Panc1 (cell line): Measurements from ENCODE around the gene COP1. TPM values are rescaled to one million over a fixed set of nuclear protein-coding genes. Genes with fewer than 3 reads are reported as not detected.

ENCODE experiments used
- ATAC-seq: fragments of 200-7000 bp; cut with Tn5 transposase; 2 replicates; pipeline ENCODE4 v1.9.1; 2020; ENCODE audit warnings: mild to moderate bottlenecking, moderate library complexity
- BruUV-seq: library from RNA; stranded (reverse); fragments of 400-500 nt; replicated peaks from 2 replicates; lab custom pipeline; 2021; lab: Mats Ljungman, UMichigan
- CTCF ChIA-PET: fragments of 300-600 bp; sonication (Branson Sonifier 250); formaldehyde crosslinking; loops from one replicate; lab custom pipeline; 2022; ENCODE audit warnings: antibody characterized with exemption; lab: Charles Lee
- POLR2A ChIA-PET: fragments of 300-600 bp; sonication (Branson Sonifier 250); formaldehyde crosslinking; loops from one replicate; lab custom pipeline; 2022; ENCODE audit warnings: antibody characterized with exemption; lab: Charles Lee
- DNase-seq: peaks from one replicate; pipeline ENCODE4 v3.0.0-alpha.2; 2010; ENCODE audit warnings: low read depth, low spot score
- H3K27ac ChIP-seq: 2 replicates; pipeline ENCODE4 v1.5.1; 2011; ENCODE audit warnings: mild to moderate bottlenecking, low read length, inconsistent platforms
- H3K27me3 ChIP-seq: fragments of 200-500 bp; sonication (Bioruptor generic); 2 replicates; pipeline ENCODE4 v1.6.0; 2014; ENCODE audit warnings: low read length, inconsistent platforms; ENCODE audit not compliant: control insufficient read depth, insufficient read depth
- H3K36me3 ChIP-seq: fragments of 200-500 bp; sonication (Bioruptor generic); 2 replicates; pipeline ENCODE4 v1.5.1; 2014; ENCODE audit warnings: inconsistent platforms, mild to moderate bottlenecking, low read length, moderate library complexity; ENCODE audit not compliant: control insufficient read depth, insufficient read depth
- H3K4me1 ChIP-seq: 2 replicates; pipeline ENCODE4 v1.5.1; 2011; ENCODE audit warnings: inconsistent platforms, mild to moderate bottlenecking, low read length, moderate library complexity; ENCODE audit not compliant: control insufficient read depth, insufficient read depth
- H3K4me3 ChIP-seq, 2 experiments: 2 replicates each; pipeline ENCODE4 v1.5.1; 2011 to 2012; ENCODE audit warnings: low read depth in 2 of 2, low read length in 2 of 2, mild to moderate bottlenecking in 2 of 2, inconsistent platforms in 1 of 2, moderate library complexity in 1 of 2
- H3K9me3 ChIP-seq: fragments of 200-500 bp; sonication (Bioruptor generic); 2 replicates; pipeline ENCODE4 v1.5.1; 2014; ENCODE audit warnings: low read depth, mild to moderate bottlenecking, inconsistent platforms, low read length, moderate library complexity; ENCODE audit not compliant: control insufficient read depth, insufficient read depth
- POLR2AphosphoS5 ChIP-seq: IDR thresholded peaks from 2 replicates; pipeline ENCODE4 v1.6.1; 2012; ENCODE audit warnings: mild to moderate bottlenecking, low read depth, low read length, moderate library complexity
- SIN3A ChIP-seq: IDR thresholded peaks from 2 replicates; pipeline ENCODE4 v1.6.1; 2012; ENCODE audit warnings: low read depth, mild to moderate bottlenecking, low read length, moderate library complexity, borderline replicate concordance; ENCODE audit not compliant: insufficient read depth
- TCF7L2 ChIP-seq: IDR thresholded peaks from 2 replicates; pipeline ENCODE4 v1.6.1; 2011; ENCODE audit warnings: mild to moderate bottlenecking, low read depth, low read length, inconsistent platforms
- in situ Hi-C: cut with HindIII; loops from 2 replicates; pipeline ENCODE4 v1.10.0; 2016; ENCODE audit warnings: low sequenced_read_pairs, low pct_unique_long_range_greater_than_20kb
- intact Hi-C: fragments of 100-400 bp; cut with micrococcal nuclease; formaldehyde crosslinking; loops from one replicate; pipeline ENCODE4 v1.10.0; 2022; ENCODE audit not compliant: unreplicated experiment
- total RNA-seq: library from RNA; stranded (reverse); gene quantifications from one replicate; pipeline ENCODE4 v1.2.1, GENCODE V29; 2021; ENCODE audit not compliant: unreplicated experiment
- TF ChIP-seq, protein P1 (sequence below): fragments of 450-650 bp; IDR thresholded peaks from 2 replicates; pipeline ENCODE4 v1.5.1; 2017; ENCODE audit warnings: mild to moderate bottlenecking
- TF ChIP-seq, protein P2 (sequence below), 2 experiments: IDR thresholded peaks; 2 replicates each; pipeline ENCODE4 v1.6.1; 2011 to 2012; ENCODE audit warnings: low read depth in 2 of 2, control low read depth in 1 of 2, low read length in 1 of 2, mild to moderate bottlenecking in 1 of 2, moderate library complexity in 1 of 2; ENCODE audit not compliant: insufficient read depth in 1 of 2

COP1 gene
- total RNA-seq, 1 experiment from 2014 or later = 36.5 TPM

DNA sequence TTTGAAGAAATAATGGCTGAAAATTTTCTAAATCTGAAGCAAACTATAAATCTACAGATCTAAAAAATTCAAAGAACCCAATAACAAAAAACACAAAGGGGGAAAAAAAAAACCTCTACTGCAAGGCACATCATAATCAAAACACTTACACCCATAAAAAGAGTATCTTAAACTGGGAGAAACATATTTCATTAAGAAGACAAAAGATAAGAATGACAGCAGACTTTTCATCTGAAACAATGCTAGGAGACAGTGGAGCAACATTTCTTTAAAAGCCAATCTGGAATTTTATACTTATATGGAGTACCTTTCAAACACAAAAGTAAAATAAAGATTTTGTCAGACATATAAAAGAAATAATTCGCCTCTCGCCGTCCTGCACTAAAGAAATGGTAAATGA, 49.1 kb downstream of the COP1 start:
- ATAC-seq (no peak), DNase-seq (no peak)
- Histone ChIP-seq H3K36me3 (no peaks in the 10 kb centered on the region), H3K4me3 (no peak overlapping the region), H3K4me1 (no peaks in the 10 kb centered on the region), H3K27me3 (no peaks in the 10 kb centered on the region), H3K27ac (no peak overlapping the region), H3K9me3 (peaks cover 6% of the 10 kb centered on the region; the same call in 1 of the 2 replicates)
- ChIA-PET POLR2A (no interaction called here), CTCF (no interaction called here)
- BruUV-seq = no TSS peak
- TF ChIP-seq, protein P1, sequence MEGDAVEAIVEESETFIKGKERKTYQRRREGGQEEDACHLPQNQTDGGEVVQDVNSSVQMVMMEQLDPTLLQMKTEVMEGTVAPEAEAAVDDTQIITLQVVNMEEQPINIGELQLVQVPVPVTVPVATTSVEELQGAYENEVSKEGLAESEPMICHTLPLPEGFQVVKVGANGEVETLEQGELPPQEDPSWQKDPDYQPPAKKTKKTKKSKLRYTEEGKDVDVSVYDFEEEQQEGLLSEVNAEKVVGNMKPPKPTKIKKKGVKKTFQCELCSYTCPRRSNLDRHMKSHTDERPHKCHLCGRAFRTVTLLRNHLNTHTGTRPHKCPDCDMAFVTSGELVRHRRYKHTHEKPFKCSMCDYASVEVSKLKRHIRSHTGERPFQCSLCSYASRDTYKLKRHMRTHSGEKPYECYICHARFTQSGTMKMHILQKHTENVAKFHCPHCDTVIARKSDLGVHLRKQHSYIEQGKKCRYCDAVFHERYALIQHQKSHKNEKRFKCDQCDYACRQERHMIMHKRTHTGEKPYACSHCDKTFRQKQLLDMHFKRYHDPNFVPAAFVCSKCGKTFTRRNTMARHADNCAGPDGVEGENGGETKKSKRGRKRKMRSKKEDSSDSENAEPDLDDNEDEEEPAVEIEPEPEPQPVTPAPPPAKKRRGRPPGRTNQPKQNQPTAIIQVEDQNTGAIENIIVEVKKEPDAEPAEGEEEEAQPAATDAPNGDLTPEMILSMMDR = no peak
- TF ChIP-seq, protein P2, sequence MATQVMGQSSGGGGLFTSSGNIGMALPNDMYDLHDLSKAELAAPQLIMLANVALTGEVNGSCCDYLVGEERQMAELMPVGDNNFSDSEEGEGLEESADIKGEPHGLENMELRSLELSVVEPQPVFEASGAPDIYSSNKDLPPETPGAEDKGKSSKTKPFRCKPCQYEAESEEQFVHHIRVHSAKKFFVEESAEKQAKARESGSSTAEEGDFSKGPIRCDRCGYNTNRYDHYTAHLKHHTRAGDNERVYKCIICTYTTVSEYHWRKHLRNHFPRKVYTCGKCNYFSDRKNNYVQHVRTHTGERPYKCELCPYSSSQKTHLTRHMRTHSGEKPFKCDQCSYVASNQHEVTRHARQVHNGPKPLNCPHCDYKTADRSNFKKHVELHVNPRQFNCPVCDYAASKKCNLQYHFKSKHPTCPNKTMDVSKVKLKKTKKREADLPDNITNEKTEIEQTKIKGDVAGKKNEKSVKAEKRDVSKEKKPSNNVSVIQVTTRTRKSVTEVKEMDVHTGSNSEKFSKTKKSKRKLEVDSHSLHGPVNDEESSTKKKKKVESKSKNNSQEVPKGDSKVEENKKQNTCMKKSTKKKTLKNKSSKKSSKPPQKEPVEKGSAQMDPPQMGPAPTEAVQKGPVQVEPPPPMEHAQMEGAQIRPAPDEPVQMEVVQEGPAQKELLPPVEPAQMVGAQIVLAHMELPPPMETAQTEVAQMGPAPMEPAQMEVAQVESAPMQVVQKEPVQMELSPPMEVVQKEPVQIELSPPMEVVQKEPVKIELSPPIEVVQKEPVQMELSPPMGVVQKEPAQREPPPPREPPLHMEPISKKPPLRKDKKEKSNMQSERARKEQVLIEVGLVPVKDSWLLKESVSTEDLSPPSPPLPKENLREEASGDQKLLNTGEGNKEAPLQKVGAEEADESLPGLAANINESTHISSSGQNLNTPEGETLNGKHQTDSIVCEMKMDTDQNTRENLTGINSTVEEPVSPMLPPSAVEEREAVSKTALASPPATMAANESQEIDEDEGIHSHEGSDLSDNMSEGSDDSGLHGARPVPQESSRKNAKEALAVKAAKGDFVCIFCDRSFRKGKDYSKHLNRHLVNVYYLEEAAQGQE (IDR thresholded peaks at IDR 0.05; ENCODE audit: insufficient read depth in 1 of 2, low read depth in 2 of 2, low read length in 1 of 2) = no peak
- TF ChIP-seq SIN3A (no peak), TCF7L2 (no peak), POLR2AphosphoS5 (no peak)
- intact Hi-C loops = no loop called here
- in situ Hi-C loops = no loop called here

- no peak overlapping the region for H3K27ac ChIP-seq
- H3K4me3 ChIP-seq = no peak overlapping the region
- no peaks in the 10 kb centered on the region for H3K27me3 ChIP-seq
- H3K4me1 ChIP-seq = no peaks in the 10 kb centered on the region
- H3K9me3 ChIP-seq = no peaks in the 10 kb centered on the region
- ATAC-seq (no peak), DNase-seq (no peak)
- intact Hi-C loops = loop anchor here (1.0 kb wide), 1 partner anchor 16 kb away; no protein-coding TSS in a partner anchor
- ChIA-PET CTCF (no interaction called here), POLR2A (no interaction called here)
- no peaks in the 10 kb centered on the region for H3K36me3 ChIP-seq
- in situ Hi-C loops = no loop called here
- TF ChIP-seq, protein P2 (IDR thresholded peaks at IDR 0.05; ENCODE audit: insufficient read depth in 1 of 2, low read depth in 2 of 2, low read length in 1 of 2) = no peak
- no peak for TF ChIP-seq SIN3A
- no peak for TF ChIP-seq POLR2AphosphoS5
- TF ChIP-seq, protein P1 = no peak
- no peak for TF ChIP-seq TCF7L2
- no TSS peak for BruUV-seq
These were observed 56.9 kb downstream of the COP1 start for GRCh38 chr1:176149939-176150807.
